ENCODE measurements around the gene RPS6KC1.
"Not testable (repeated sequence)": the region's sequence is repeated elsewhere in the genome, so short reads cannot be mapped to it uniquely, and the experiment has no call there.

Gene RPS6KC1

GRCh38 chr1:213051127-213051880, at the start of gene RPS6KC1:
Gene RPS6KC1, plus strand, starts transcription at chr1:213051241. Its CDS starts 164 bp downstream, at chr1:213051405.
- DNase-seq = peak; percentile 94

- DNase-seq = no peak
Observed at GRCh38 chr1:213003256-213003655, 47.8 kb upstream of the RPS6KC1 start.

- DNase-seq = no peak
Observed at GRCh38 chr1:213008564-213008963, 42.5 kb upstream of the RPS6KC1 start.

GRCh38 chr1:213014642-213015041, 36.4 kb upstream of the RPS6KC1 start:
- DNase-seq = no peak

GRCh38 chr1:213015099-213016050, 35.7 kb upstream of the RPS6KC1 start, which contains the start of gene ANGEL2:
Gene ANGEL2, minus strand, starts transcription at chr1:213015867. Its CDS starts 196 bp downstream, at chr1:213015671.
- DNase-seq = peak; percentile 97

- DNase-seq = no peak
Observed at GRCh38 chr1:213017447-213018273, 33.4 kb upstream of the RPS6KC1 start.

GRCh38 chr1:213019450-213019849, 31.6 kb upstream of the RPS6KC1 start:
- no peak for DNase-seq

- DNase-seq = no peak
Observed at GRCh38 chr1:213020016-213020415, 31.0 kb upstream of the RPS6KC1 start.

- not testable (repeated sequence) for DNase-seq
Observed at GRCh38 chr1:213027024-213027423, 24.0 kb upstream of the RPS6KC1 start.

GRCh38 chr1:213032651-213033050, 18.4 kb upstream of the RPS6KC1 start:
- no peak for DNase-seq

- no peak for DNase-seq
Observed at GRCh38 chr1:213034713-213035112, 16.3 kb upstream of the RPS6KC1 start.

- no peak for DNase-seq
Observed at GRCh38 chr1:213035573-213035972, 15.5 kb upstream of the RPS6KC1 start.

GRCh38 chr1:213041443-213041842, 9.6 kb upstream of the RPS6KC1 start:
- DNase-seq = no peak

- DNase-seq = not testable (repeated sequence)
Observed at GRCh38 chr1:213045321-213046226, 5.5 kb upstream of the RPS6KC1 start.

GRCh38 chr1:213049232-213049631, 1.8 kb upstream of the RPS6KC1 start:
- no peak for DNase-seq

- no peak for DNase-seq
Observed at GRCh38 chr1:213050745-213051126, 305 bp upstream of the RPS6KC1 start.

- DNase-seq = no peak
Observed at GRCh38 chr1:213051881-213052202, 801 bp downstream of the RPS6KC1 start.

GRCh38 chr1:213053455-213053854, 2.4 kb downstream of the RPS6KC1 start:
- no peak for DNase-seq

GRCh38 chr1:213054142-213054541, 3.1 kb downstream of the RPS6KC1 start:
- DNase-seq = no peak

- DNase-seq = no peak
Observed at GRCh38 chr1:213054733-213055591, 3.9 kb downstream of the RPS6KC1 start.

- no peak for DNase-seq
Observed at GRCh38 chr1:213055767-213056166, 4.7 kb downstream of the RPS6KC1 start.
